ENCODE results near the gene CCDC88C.

The CCDC88C gene

GRCh38 chr14:91238661-91239060 lies 179.0 kb downstream of the CCDC88C start:
- no peak overlapping the region for H3K27ac ChIP-seq (ENCODE audit: low read length, poor library complexity, severe bottlenecking)
- H3K79me1 ChIP-seq (replicated peaks; ENCODE audit: low read length, poor library complexity, severe bottlenecking), result peaks cover 5% of the 10 kb centered on the region
- peaks cover 12 to 33% of the 10 kb centered on the region in 2 experiments for H3K36me3 ChIP-seq (ENCODE audit: control insufficient read depth in 1 of 2, insufficient read depth in 2 of 2, low read depth in 1 of 2, low read length in 2 of 2)
- H4K91ac ChIP-seq (ENCODE audit: low read length), result no peak overlapping the region
- H2BK12ac ChIP-seq (ENCODE audit: low read length in 2 of 2), result no peak overlapping the region
- H2BK5ac ChIP-seq (ENCODE audit: low read depth, low read length, poor library complexity, severe bottlenecking), result no peak overlapping the region
- peaks cover 10% of the 10 kb centered on the region for H3K4me1 ChIP-seq (ENCODE audit: control insufficient read depth, insufficient read depth, low read depth, low read length)
- WGBS, result 96% methylated on average over 6 of the region's 8 CpGs
- no peak overlapping the region for H3K4me2 ChIP-seq (ENCODE audit: low read length, poor library complexity, severe bottlenecking)
- no peak overlapping the region for H3K14ac ChIP-seq (ENCODE audit: low read length in 2 of 2)
- H3K4me3 ChIP-seq (ENCODE audit: insufficient read depth in 1 of 2, low read depth in 1 of 2, low read length in 2 of 2), result no peak overlapping the region
- H3K18ac ChIP-seq (ENCODE audit: low read depth in 1 of 2, low read length in 2 of 2), result no peak overlapping the region
- H2AFZ ChIP-seq (ENCODE audit: low read depth, low read length), result no peak overlapping the region
- no peak overlapping the region for H3K9ac ChIP-seq (ENCODE audit: low read length)
- DNase-seq, result no peak
- H2BK15ac ChIP-seq (ENCODE audit: low read depth, poor library complexity, severe bottlenecking), result no peak overlapping the region
- H2BK120ac ChIP-seq (ENCODE audit: low read depth, low read length), result no peak overlapping the region
- H3K9me3 ChIP-seq (ENCODE audit: control insufficient read depth, low read length), result no peaks in the 10 kb centered on the region
- no peak overlapping the region for H2AK5ac ChIP-seq (ENCODE audit: low read length, severe bottlenecking)
- no peaks in the 10 kb centered on the region for H3K27me3 ChIP-seq (ENCODE audit: control insufficient read depth in 1 of 2, insufficient read depth in 1 of 2, low read length in 2 of 2)
- no peak overlapping the region for H4K8ac ChIP-seq (ENCODE audit: low read length)
- H3K4ac ChIP-seq (ENCODE audit: low read depth in 1 of 2, low read length in 2 of 2), result no peak overlapping the region
- no peak overlapping the region for H3K23ac ChIP-seq (ENCODE audit: low read length in 2 of 2)

- no peak overlapping the region for H4K91ac ChIP-seq (ENCODE audit: low read length)
- H3K9me3 ChIP-seq (ENCODE audit: control insufficient read depth, low read length), result no peaks in the 10 kb centered on the region
- H2AFZ ChIP-seq (ENCODE audit: low read depth, low read length), result no peak overlapping the region
- H3K14ac ChIP-seq (ENCODE audit: low read length in 2 of 2), result no peak overlapping the region
- no peak overlapping the region for H3K23ac ChIP-seq (ENCODE audit: low read length in 2 of 2)
- peaks cover 7% of the 10 kb centered on the region for H3K4me1 ChIP-seq (ENCODE audit: control insufficient read depth, insufficient read depth, low read depth, low read length)
- H3K27me3 ChIP-seq (ENCODE audit: control insufficient read depth in 1 of 2, insufficient read depth in 1 of 2, low read length in 2 of 2), result no peaks in the 10 kb centered on the region
- H2AK5ac ChIP-seq (ENCODE audit: low read length, severe bottlenecking), result no peak overlapping the region
- 98% methylated on average over 2 of the region's 4 CpGs for WGBS
- no peak overlapping the region for H4K8ac ChIP-seq (ENCODE audit: low read length)
- H3K4ac ChIP-seq (ENCODE audit: low read depth in 1 of 2, low read length in 2 of 2), result no peak overlapping the region
- no peak overlapping the region for H3K4me3 ChIP-seq (ENCODE audit: insufficient read depth in 1 of 2, low read depth in 1 of 2, low read length in 2 of 2)
- DNase-seq, result no peak
- H3K36me3 ChIP-seq (ENCODE audit: control insufficient read depth in 1 of 2, insufficient read depth in 2 of 2, low read depth in 1 of 2, low read length in 2 of 2), result peaks cover 15 to 39% of the 10 kb centered on the region in 2 experiments
- H3K4me2 ChIP-seq (ENCODE audit: low read length, poor library complexity, severe bottlenecking), result no peak overlapping the region
- H2BK5ac ChIP-seq (ENCODE audit: low read depth, low read length, poor library complexity, severe bottlenecking), result no peak overlapping the region
- no peak overlapping the region for H3K18ac ChIP-seq (ENCODE audit: low read depth in 1 of 2, low read length in 2 of 2)
- H3K9ac ChIP-seq (ENCODE audit: low read length), result no peak overlapping the region
- H2BK15ac ChIP-seq (ENCODE audit: low read depth, poor library complexity, severe bottlenecking), result no peak overlapping the region
- H2BK120ac ChIP-seq (ENCODE audit: low read depth, low read length), result no peak overlapping the region
- H3K79me1 ChIP-seq (replicated peaks; ENCODE audit: low read length, poor library complexity, severe bottlenecking), result peaks cover 5% of the 10 kb centered on the region
- no peak overlapping the region for H2BK12ac ChIP-seq (ENCODE audit: low read length in 2 of 2)
- no peak overlapping the region for H3K27ac ChIP-seq (ENCODE audit: low read length, poor library complexity, severe bottlenecking)
Measured at GRCh38 chr14:91238085-91238484, 179.5 kb downstream of the CCDC88C start.

GRCh38 chr14:91237219-91237618 lies 180.4 kb downstream of the CCDC88C start:
- no peak overlapping the region for H4K91ac ChIP-seq (ENCODE audit: low read length)
- no peak overlapping the region for H2AFZ ChIP-seq (ENCODE audit: low read depth, low read length)
- peak overlapping the region; percentile 42 for H3K27ac ChIP-seq (ENCODE audit: low read length, poor library complexity, severe bottlenecking)
- peaks cover 21 to 47% of the 10 kb centered on the region in 2 experiments for H3K36me3 ChIP-seq (ENCODE audit: control insufficient read depth in 1 of 2, insufficient read depth in 2 of 2, low read depth in 1 of 2, low read length in 2 of 2)
- no peak overlapping the region for H2BK5ac ChIP-seq (ENCODE audit: low read depth, low read length, poor library complexity, severe bottlenecking)
- H2BK15ac ChIP-seq (ENCODE audit: low read depth, poor library complexity, severe bottlenecking), result no peak overlapping the region
- no peak overlapping the region for H3K4me2 ChIP-seq (ENCODE audit: low read length, poor library complexity, severe bottlenecking)
- 78% methylated on average over 7 of the region's 7 CpGs for WGBS
- no peaks in the 10 kb centered on the region for H3K9me3 ChIP-seq (ENCODE audit: control insufficient read depth, low read length)
- no peak overlapping the region for H3K4me3 ChIP-seq (ENCODE audit: insufficient read depth in 1 of 2, low read depth in 1 of 2, low read length in 2 of 2)
- H3K14ac ChIP-seq (ENCODE audit: low read length in 2 of 2), result no peak overlapping the region
- H3K9ac ChIP-seq (ENCODE audit: low read length), result peak overlapping the region; percentile 7
- H2AK5ac ChIP-seq (ENCODE audit: low read length, severe bottlenecking), result no peak overlapping the region
- peaks cover 5% of the 10 kb centered on the region for H3K79me1 ChIP-seq (replicated peaks; ENCODE audit: low read length, poor library complexity, severe bottlenecking)
- H4K8ac ChIP-seq (ENCODE audit: low read length), result no peak overlapping the region
- H2BK12ac ChIP-seq (ENCODE audit: low read length in 2 of 2), result no peak overlapping the region
- H3K27me3 ChIP-seq (ENCODE audit: control insufficient read depth in 1 of 2, insufficient read depth in 1 of 2, low read length in 2 of 2), result no peaks in the 10 kb centered on the region
- no peak overlapping the region for H2BK120ac ChIP-seq (ENCODE audit: low read depth, low read length)
- H3K4ac ChIP-seq (ENCODE audit: low read depth in 1 of 2, low read length in 2 of 2), result no peak overlapping the region
- H3K4me1 ChIP-seq (ENCODE audit: control insufficient read depth, insufficient read depth, low read depth, low read length), result peaks cover 5% of the 10 kb centered on the region
- H3K18ac ChIP-seq (ENCODE audit: low read depth in 1 of 2, low read length in 2 of 2), result no peak overlapping the region
- no peak overlapping the region for H3K23ac ChIP-seq (ENCODE audit: low read length in 2 of 2)
- DNase-seq, result peak; percentile 83

GRCh38 chr14:91235841-91236240 lies 181.8 kb downstream of the CCDC88C start:
- Histone ChIP-seq H3K14ac (ENCODE audit: low read length in 2 of 2) (no peak overlapping the region), H3K27me3 (ENCODE audit: control insufficient read depth in 1 of 2, insufficient read depth in 1 of 2, low read length in 2 of 2) (no peaks in the 10 kb centered on the region), H2AK5ac (ENCODE audit: low read length, severe bottlenecking) (no peak overlapping the region), H3K23ac (ENCODE audit: low read length in 2 of 2) (no peak overlapping the region), H3K27ac (ENCODE audit: low read length, poor library complexity, severe bottlenecking) (no peak overlapping the region), H4K91ac (ENCODE audit: low read length) (no peak overlapping the region), H3K4me3 (ENCODE audit: insufficient read depth in 1 of 2, low read depth in 1 of 2, low read length in 2 of 2) (no peak overlapping the region), H3K4me1 (ENCODE audit: control insufficient read depth, insufficient read depth, low read depth, low read length) (peaks cover 5% of the 10 kb centered on the region), H3K36me3 (ENCODE audit: control insufficient read depth in 1 of 2, insufficient read depth in 2 of 2, low read depth in 1 of 2, low read length in 2 of 2) (peaks cover 24 to 56% of the 10 kb centered on the region in 2 experiments), H4K8ac (ENCODE audit: low read length) (no peak overlapping the region), H2BK5ac (ENCODE audit: low read depth, low read length, poor library complexity, severe bottlenecking) (no peak overlapping the region), H2BK120ac (ENCODE audit: low read depth, low read length) (no peak overlapping the region), H3K4ac (ENCODE audit: low read depth in 1 of 2, low read length in 2 of 2) (no peak overlapping the region), H3K9ac (ENCODE audit: low read length) (no peak overlapping the region), H2BK12ac (ENCODE audit: low read length in 2 of 2) (no peak overlapping the region), H3K18ac (ENCODE audit: low read depth in 1 of 2, low read length in 2 of 2) (no peak overlapping the region), H3K9me3 (ENCODE audit: control insufficient read depth, low read length) (peaks cover 6% of the 10 kb centered on the region), H2AFZ (ENCODE audit: low read depth, low read length) (no peak overlapping the region), H3K4me2 (ENCODE audit: low read length, poor library complexity, severe bottlenecking) (no peak overlapping the region), H3K79me1 (replicated peaks; ENCODE audit: low read length, poor library complexity, severe bottlenecking) (peaks cover 5% of the 10 kb centered on the region), H2BK15ac (ENCODE audit: low read depth, poor library complexity, severe bottlenecking) (no peak overlapping the region)
- WGBS, result 96% methylated on average over 7 of the region's 7 CpGs
- DNase-seq, result no peak

All from mesenchymal stem cell (in vitro differentiated cells and primary cell).